Measurements from ENCODE around the gene NPB.

Gene NPB

DNA sequence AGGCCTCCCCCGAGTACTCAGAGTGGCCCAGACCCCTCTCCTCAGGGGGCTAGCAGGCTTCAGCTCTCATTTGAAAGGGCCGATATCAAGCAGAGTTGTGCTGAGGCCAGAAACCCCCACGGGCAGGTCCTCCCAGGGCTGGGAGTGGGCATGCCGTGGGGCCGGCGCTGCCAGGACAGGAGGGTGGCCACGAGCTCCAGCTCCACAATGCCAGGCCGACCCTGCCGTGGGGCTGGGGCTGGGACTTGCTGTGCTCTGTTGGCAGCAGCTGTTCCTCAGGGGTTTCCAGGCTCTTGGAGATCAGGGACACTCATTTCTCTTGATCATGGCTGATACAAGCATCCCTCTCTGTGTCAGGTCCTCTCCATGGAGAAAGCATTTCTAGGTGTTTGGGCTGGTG, 3.2 kb upstream of the NPB start:
- DNase-seq (ENCODE audit: low read depth, low spot score), result no peak

DNA sequence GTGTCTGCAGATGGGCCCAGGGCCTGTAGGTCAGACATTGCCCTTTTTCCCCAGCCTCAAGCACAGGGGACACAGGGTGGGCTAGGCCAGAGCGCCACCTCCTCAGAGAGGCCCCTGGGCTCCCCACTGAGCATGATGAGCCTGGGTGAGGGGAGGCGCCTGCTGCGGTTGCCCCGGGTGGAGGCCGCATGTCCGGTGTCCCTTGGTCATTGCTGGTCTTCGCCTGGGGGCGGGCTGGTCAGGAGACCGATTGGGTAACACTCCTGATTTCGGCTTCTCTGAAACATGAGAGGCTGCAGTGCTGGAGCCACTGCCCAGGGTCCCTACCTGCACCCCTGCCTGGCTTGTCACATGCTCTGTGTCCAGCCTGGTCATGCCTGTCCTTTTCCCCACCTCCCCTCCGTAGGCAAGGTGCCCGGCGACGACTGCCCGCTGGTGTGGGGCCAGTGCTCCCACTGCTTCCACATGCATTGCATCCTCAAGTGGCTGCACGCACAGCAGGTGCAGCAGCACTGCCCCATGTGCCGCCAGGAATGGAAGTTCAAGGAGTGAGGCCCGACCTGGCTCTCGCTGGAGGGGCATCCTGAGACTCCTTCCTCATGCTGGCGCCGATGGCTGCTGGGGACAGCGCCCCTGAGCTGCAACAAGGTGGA, 2.4 kb upstream of the NPB start:
- DNase-seq (ENCODE audit: low read depth, low spot score), result no peak

DNA sequence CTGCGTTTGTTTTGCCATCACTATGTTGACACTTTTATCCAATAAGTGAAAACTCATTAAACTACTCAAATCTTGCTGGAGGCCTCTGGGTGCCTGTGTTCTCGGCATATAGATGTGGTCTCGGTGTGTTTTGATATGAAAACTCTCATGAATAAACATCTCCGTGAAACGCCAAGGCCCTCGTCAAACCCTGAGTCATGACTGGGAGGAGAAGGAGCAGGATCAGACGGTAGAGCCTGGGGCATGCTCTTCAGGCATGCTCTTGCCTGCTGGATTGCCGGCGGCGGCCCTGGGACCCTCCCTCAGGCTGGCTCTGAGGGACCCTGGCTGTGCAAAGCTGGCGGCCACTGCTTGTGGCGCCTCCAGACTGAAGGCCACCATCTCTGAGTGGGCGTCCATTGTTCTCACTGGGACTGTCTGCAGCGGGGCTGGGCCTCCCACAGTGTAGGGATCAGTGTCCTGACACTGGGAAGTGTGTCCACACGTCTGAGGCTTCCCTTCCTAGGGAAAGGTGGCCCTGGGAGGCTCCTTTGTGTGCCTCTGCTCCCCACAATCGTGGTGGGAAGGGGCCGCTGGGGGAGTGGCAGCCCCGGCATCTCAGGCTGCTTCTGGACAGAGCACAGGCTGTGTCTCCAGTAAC, 1.7 kb upstream of the NPB start:
- no peak for DNase-seq (ENCODE audit: low read depth, low spot score)

DNA sequence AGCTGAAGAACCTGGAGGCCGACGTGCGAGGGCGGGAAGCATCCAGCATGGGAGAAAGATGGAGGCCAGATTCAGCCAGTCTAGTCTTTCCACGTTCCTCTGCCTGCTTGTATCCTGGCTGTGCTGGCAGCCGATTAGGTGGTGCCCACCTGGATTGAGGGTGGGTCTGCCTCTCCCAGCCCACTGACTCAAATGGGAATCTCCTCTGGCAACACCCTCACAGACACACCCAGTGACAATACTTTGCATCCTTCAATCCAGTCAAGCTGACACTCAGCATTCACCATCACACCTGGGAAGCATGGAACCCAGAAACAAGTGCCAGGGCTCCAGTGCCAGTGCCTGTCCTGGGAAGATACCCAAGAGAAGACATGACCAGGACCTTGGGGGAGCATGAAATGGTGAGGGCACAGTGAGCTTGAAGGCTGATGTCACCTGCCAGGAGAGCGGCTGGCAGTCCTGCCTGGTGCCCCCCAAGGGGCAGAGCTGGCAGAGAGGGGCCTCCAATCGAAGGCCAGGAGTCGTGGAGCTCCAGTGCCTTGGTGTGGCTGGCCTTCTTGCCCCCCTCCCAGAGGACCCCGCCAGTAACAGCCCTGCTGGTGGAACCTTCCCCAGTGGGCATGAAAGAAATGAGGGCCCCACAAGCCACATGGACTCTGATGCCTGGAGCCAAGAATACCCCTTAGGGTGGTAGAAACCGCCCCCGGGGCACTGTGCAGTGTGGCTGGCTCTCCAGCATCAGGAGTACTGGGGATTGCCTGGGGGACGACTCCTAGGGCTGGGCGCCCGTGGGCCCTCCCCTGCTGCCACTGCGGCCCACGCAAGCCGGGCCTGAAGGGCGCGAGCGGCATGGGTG, 643 bp upstream of the NPB start:
- no peak for DNase-seq (ENCODE audit: low read depth, low spot score)

DNA sequence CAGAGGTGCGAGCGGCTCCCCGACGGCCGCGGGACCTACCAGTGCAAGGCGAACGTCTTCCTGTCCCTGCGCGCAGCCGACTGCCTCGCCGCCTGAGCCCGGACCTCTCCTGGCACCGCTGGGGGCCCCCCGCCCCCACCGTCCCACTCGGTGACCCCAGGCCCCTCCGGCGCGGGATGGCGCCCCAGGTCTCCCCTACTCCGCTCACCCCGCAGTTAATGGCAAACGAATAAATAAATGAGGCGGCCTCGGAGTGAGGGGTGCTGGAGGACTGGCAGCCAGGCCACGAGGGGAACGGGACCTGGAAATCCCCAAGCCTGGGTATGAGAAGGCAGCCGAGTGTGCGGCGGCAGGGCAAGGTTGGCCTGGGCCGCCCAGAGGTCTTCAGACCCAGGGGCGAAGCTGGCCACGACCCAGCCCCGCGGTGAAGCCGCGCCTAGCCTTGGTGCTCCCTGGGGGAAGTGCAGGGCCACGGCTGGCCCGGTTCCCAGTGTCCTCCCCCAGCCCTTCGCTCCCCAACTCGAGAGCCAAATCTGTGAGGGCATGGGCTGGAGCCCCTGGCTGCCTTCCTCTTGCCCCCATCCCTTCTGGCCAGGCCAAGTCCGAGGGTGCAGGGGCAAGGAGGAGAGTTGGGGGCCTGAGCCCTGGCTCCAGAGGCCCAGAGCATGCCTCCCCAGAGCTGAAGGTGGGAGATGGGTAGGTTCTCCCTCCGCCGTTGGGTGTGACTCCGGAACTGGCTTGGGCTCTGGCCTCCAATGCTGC, 796 bp downstream of the NPB start:
- DNase-seq (ENCODE audit: low read depth, low spot score), result no peak

DNA sequence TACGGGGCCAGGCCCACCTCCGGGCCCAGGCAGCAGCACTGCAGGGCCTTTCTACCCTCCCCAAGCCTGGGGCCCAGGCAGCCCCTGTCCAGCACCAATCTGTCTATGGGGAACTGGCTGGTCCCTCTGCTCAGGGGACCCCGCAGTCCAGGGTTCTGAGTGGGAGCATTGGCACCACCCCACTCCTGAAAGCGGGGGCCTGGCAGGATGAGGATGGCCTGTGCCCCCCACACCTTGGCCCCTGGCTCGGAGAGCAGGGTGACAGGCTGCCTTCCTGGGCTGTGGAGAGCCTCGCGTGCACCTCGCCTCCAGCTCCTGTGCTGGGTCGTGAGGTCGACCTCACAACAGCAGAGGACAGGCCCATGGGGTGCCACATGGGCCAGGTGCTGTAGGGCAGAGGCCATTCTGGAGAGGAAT, 1.4 kb downstream of the NPB start:
- no peak for DNase-seq (ENCODE audit: low read depth, low spot score)

DNA sequence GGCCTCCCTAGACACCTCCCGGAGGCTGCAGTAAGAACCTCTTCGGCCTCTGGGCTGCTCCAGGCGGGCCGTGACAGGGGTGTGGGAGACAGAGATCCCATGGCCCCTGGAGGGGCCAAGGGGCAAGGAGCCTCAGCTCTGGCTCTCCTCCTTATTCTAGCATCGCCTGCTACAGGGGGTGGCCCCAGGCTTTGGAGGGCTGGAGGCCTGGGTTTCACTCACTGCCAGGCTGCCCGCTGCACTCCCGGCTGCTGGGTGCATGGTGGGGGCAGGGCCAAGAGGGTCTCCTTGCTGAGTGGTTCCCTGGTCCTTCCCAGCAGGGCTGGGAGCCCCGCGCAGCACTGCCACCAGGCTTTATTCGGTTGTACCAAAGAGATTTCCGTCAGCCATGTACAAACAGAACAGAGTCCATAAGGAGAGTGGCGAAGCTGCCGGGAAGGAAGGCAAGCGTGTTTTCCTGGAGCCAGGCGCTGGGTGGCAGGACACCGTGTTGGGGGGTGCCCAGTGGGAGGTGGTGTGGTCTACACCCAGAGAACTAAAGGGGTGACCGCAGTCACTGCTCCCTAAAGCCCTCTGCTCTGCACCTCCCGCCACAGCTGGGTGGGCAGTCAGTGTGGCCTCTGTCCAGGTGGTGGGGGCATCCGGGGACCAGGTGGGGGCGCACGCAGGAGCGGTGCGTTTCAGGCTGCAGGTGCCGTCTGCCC, 2.0 kb downstream of the NPB start:
- no peak for DNase-seq (ENCODE audit: low read depth, low spot score)

DNA sequence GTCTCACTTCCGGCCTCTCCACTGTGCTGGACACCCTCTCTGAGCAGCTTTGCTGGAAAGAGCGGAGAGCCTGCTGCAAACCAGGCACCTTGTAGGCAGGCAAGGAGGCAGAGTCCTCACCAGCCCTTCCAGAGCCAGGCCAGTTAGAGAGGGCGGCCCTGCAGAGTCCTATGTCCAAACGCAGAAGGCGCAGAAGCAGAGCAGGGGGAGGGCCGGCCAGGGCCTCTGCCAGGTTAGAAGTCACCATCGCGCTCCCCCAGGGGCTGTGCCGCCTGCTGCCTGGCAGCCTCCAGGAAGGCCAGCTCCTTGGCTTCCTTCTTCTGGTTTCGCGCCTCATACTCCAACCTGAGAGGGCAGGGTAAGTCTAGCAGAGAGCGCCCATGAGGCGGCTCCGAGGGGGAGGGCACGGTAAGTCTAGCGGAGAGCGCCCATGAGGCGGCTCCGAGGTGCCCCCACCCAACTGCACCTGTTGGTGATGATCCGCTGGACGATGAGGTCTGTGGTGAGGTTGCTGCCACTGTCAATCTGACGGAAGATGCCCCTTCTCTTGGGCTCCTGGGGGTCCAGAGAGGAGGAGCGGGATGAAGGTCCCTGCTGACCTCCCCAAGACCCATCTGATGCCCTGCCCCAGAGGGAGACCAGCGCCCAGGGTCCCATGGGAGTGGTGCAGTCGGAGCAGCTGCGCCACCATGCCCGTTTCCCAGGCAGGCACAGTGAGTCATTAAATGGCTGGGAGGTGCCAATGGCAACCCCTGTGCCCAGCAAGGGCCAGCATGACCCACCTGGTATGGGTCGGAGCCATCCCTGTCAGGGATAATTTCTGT, 2.8 kb downstream of the NPB start:
- DNase-seq (ENCODE audit: low read depth, low spot score), result no peak

DNA sequence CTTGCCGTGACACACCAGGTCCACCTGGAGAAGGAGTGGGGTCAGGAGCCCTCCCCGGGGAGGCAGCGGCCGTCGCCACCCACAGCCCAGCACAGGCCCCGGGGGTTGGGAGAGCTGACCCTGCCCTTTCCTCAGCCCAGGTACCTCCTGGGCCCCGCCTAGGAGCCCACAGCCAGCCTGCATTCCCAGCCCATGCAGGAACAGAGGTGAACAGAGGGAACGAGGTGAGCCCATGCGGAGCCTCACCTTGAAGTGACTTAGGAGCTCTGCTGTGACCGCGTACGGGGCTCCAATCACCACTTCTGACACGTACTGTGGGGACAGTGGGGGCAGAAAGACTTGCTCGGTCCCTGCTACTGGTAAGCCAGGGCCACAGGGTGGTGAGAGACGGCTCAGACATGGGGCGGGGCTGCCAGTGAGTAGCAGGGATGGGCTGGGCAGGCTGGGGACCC, 3.4 kb downstream of the NPB start:
- DNase-seq (ENCODE audit: low read depth, low spot score), result no peak

DNA sequence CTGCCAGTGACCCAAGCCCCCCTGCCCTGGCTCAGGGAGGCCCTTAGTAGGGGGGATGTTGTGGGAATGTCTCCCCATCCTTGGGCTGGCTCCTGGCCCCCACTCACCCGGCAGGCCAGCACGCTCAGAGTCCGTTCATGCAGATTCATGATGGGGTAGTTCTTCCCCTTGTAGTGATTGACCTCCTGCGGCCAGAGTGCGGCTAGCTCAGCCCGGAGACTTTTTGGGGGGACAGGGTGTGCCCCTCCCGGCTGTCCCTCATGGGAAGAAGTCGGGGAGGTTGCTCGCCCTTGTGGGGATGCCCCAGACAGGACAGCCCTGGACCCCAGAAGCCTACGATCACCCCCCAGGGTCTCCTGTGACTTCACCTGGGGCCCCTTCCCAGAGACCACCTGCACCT, 4.0 kb downstream of the NPB start:
- no peak for DNase-seq (ENCODE audit: low read depth, low spot score)

DNA sequence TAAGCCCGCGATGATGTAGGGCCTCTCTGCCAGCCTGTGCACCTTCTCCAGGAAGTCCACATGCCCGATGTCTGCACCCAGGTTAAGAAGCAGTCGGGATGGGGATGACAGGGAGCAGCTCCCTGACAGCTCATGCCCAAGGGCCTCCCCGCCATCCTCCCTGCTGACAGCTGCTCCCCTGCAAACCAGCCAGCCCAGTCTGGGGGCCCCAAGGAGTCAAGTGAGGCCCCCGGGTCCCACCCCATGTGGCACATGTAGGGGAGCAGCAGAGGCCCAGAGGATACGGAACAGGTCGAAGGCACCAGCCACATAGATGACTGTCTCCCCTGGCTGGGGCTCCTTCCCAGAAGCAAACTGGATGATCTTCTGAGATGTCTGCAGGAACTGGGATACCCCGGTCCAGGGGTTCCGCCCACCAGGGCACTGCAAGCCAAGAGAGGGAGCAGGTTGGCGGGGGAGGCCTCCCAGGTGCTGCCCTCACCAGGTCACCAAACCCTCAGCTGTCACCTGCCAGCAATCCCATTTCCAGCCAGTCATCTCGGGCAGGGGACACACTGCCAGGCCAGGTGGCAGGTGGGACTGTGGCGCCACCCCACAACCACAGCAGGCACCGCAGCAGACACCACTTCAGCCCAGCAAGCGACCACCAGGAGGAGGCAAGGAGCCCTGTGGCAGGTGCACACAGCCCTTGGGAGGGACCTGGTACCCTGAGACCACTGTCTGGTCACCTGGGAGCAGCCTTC, 4.6 kb downstream of the NPB start:
- no peak for DNase-seq (ENCODE audit: low read depth, low spot score)

DNA sequence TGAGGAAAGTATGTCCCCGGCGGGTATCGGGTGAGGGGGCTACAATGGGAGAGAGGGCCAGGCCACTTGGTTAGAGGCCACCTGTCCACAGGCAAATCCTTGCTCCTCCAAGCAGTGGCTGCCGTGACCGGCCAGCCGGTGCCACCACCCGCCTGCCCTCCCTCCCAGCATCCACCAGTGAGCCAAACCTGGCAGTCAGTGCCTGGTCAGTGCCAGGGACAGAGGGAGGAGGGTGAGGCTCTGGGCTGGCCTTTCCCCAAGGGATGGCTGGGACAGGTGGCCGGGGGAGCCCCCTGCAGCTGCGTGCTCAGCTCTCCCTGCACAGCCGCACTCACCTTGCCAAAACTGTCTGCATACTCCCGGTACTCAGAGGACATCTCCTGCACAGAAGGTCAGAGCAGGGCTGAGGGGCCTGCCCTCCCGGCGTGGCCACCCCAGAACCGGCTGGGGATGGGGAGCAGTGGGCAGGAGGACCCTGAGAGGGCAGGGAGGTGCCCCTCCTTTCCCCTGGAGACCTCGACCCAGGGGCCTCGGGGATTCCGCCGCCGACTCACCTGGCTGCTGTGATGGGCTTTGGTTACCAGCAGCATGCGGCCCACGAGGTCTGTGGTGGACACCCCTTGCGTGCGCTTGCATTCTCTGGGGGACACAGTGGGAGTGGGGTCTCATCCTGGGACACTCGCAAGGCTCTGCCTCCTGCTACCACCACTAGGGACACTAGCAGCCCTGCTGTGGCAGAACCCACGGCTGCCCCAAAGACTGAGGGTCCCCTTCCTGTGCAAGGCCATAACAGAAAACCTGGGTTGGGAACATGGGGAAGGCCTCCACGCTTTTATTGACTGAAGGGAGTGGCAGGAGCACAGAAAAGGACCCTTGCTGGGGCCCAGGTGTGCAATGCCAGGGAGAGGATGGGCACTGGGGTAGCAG, 5.4 kb downstream of the NPB start:
- no peak for DNase-seq (ENCODE audit: low read depth, low spot score)

DNA sequence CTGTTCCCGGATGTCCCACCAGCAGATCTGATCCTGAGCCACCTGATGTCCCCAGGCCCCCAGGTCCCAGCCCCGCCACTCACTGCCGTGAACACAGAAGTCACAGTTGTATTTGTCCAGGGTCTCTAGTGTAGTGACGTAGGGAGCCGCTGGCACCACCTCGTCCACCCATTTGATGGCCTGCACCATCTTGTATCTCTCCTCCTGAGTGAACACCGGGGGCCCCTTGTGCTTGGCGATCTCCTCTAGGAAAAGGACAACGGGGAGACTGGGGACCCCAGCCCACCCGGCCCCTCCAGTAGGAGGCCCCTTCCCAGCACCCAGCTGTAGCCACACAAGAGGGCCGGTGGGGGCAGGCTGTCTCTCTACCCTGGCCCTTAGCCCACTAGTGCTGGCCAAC, 6.8 kb downstream of the NPB start:
- no peak for DNase-seq (ENCODE audit: low read depth, low spot score)

DNA sequence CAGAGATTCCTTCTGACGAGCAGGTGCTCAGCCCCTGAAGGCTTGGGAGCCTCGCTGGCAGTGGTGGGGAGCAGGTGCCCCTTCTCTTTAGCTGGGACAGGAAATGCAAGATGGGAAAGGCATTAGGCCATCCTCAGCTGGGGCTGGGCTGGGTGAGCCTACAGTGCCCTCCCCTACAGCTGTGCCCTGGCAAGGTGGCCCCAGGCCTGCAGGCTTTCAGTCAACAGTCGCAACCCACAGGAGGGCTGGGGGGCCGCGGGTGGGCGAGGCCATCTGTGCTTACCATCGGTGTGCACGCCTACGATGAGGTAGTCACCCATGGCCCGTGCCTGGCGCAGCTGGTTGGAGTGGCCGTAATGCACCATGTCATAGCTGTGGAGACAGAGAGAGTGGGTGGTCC, 7.2 kb downstream of the NPB start:
- no peak for DNase-seq (ENCODE audit: low read depth, low spot score)

DNA sequence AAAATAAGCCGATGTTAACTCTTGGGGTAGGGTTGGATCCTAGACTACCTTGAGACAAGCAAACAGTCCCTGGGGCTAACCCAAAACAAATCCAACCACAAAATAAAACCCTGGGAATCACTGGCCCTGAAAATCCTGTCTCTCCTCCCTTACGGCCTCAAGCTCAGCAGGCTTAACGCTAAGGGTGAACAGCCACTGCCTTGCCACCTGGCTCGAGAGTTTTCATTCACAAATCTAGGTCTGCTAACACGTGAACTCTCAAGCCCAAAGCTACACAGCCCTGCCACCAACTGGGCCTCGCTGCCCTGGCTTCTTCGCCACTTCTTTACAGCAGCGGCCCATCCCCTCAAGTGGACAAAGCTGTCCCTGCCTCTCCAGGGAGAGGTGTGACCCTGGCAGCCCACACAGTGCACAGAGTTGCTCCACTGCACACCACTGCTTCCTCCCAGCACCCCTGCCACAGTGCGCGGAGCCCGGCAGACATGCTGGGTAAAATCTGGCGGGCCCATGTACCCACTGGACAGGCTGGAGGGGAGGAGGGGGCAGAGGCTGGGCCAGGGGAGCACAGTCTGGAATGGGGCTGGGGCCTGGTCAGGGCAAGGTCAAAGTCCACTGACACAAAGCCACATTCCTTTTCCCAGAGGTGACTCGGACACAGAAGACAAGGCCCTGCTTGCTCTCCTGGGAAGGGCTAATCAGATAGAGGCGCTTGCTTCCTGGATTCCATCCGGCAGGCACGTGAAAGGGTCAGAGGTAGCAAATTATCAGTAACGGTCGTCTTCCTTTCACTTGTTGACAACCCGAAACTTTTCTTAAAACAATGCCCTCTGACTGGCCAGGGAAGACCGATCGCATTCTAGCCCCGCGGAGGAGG, 8.2 kb downstream of the NPB start:
- DNase-seq (ENCODE audit: low read depth, low spot score), result no peak

DNA sequence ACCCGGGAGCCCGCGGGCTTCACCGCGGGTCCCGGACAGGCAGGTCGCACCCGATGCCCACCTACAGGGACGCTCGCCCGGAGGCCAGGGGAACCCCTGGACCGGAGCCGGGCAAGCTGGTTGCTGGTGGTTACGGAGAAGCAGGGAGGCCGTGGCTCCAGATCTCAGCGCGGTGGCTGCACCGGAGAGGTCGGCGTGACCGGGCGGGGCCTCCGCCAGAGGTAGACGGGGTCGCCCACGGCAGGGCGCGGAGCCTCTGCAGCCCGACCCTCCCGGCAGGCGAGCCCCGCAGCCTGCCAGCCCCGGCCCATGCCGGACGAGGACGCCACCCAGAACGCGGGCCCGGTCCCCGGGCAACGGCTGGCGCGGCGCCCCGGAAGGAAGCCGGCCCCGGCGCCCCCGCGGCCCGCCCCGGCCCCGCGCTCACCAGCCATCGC, 8.8 kb downstream of the NPB start:
- no peak for DNase-seq (ENCODE audit: low read depth, low spot score)

DNA sequence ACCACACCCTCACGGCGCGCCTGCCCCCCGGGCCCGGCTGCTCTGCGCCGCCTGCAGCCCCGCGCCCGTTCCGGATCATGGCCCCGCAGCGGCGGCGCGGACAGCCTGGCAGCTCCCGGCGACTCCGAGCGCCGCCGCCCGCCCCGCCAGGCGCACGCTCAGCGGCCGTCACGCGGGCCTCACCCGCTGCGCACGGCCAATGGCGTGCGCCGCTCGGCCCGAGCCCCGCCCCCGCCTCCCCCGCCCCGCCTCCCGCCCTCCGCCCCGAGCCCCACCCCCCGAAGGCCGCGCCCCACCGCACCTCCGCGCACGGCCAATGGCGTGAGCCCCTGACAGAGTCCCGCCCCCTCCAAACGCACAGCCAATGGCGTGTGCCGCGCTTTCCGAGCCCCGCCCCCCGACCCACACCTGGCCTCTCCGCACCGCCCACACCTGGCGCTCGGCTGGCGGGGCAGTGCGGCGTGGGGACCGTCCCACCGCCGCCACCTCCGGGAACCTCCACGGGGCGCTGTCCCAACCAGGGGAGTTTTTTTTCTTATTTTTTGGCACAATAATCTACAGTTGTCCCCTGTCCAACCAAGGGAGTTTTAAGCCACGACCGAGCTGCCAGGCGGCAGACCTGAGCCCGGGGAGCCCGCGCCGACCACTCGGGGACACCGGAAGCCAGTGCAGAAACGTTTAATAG, 9.4 kb downstream of the NPB start, which contains the start of gene PCYT2:
Gene PCYT2, minus strand, starts transcription at position 123 of the 685 bp plus-strand sequence. Its CDS starts 44 bp downstream, at position 79.
- peak; percentile 87 for DNase-seq (ENCODE audit: low read depth, low spot score)

Data from activated CD4-positive, CD25-positive, alpha-beta regulatory T cell treated with anti-CD3 and anti-CD28 coated beads, Interleukin-2, amount 50 U/mL, for 16 hours (primary cell).